GM19438 (cell line): ENCODE measurements around the gene GAS6.
"Not testable (repeated sequence)": the region's sequence is repeated elsewhere in the genome, so short reads cannot be mapped to it uniquely, and the experiment has no call there.

ENCODE experiments used
- ATAC-seq: cut with Tn5 transposase; IDR thresholded peaks from one replicate; pipeline ENCODE4 v1.9.1; 2021; ENCODE audit warnings: low read depth; ENCODE audit not compliant: unreplicated experiment

GAS6 gene

DNA sequence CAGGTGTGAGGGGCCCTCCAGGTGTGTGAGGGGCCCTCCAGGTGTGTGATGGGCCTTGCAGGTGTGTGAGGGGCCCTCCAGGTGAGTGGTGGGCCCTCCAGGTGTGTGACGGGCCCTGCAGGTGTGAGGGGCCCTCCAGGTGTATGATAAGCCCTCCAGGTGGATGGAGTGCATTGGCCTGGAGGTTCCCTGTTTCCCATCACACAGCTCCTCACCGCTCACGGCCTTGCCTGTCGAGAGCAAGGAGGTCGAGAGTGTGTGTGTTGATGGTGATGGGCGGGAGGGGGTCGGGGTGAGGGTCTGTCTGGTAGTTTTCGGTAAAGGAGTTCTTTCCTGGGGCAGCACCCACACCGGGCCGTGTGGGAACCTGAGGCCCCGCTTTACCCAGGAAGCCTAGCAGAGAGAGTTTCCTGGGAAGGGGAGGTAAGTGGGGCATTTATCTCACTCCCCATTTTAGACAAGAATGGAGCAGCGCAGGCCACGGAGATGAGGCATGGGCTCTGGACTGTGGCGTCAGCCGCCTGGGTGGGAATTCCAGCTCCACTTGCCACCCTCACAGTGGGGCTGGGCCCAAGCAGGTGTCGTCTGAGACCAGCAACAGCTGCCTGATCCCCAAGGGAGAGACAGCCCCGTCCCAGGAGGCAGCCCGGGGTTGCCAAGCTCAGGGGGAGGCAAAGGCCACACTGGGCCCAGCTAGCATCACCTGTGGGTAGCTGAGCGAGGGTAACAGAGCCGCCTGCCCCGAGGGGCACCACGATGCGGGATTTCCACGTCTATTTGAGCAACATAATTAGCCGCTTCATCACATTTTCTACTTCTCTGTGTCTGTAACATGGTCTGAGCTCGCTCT is 10.9 kb upstream of the GAS6 start:
- ATAC-seq: no peak

DNA sequence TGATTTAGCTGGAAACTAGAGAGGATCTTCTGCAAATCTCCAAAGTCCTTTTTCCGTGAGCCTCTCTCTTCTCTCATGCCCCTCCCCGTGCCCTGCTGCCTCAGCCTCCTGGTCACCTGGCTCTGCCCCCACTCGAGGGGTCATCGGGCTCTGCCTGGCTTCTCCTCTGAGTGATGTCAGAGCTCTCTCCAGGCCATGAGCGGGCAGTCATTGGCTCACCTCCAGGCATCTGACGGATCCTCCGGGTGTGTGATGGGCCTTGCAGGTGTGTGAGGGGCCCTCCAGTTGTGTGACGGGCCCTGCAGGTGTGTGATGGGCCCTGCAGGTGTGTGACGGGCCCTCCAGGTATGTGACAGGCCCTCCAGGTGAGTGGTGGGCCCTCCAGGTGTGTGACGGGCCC is 10.3 kb upstream of the GAS6 start:
- ATAC-seq: no peak

DNA sequence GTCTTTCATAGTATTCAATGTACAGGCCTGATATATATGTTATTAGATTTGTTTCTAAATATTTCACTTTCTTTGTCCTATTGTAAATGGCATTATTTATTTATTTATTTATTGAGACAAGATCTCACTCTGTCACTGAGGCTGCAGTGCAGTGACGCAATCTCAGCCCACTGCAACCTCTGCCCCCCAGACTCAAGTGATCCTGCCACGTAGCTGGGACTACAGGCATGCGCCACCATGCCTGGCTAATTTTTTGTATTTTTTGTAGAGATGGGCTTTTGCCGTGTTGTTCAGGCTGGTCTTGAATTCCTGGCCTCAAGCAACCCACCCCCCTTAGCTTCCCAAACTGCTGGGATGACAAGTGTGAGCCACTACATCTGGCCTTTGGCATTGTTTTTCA is 5.4 kb upstream of the GAS6 start:
- no peak for ATAC-seq

DNA sequence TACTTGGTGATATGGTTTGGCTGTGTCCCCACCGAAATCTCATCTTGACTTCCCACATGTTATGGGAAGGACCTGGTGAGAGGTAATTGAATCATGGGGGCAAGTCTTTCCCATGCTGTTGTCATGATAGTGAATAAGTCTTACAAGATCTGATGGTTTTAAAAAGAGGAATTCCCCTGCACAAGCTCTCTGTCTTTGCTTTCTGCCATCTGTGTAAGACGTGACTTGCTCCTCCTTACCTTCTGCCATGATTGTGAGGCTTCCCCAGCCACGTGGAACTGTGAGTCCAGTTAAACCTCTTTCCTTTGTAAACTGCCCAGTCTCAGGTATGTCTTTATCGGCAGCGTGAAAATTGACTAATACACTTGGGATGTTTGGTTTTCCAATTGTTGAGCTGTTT is 4.0 kb upstream of the GAS6 start:
- not testable (repeated sequence) for ATAC-seq

DNA sequence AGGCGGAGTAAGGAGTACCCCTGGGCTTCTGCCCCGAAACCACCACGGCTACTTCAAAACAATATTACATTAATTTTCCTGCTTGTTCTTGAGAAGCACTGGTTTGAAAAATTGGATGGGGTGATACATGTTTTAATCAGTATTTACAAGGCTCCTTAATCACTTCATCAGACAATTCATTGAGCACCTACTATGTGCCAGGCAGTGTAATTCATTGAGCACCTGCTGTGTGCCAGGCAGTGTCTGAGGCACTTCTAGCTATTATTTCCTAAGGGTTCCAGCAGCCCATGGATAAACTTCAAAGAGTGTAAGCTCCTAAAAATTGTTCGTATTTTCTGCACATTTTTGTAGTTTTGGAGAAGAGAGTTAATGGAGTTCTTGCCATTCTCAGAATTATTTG is 1.6 kb upstream of the GAS6 start:
- no peak for ATAC-seq

DNA sequence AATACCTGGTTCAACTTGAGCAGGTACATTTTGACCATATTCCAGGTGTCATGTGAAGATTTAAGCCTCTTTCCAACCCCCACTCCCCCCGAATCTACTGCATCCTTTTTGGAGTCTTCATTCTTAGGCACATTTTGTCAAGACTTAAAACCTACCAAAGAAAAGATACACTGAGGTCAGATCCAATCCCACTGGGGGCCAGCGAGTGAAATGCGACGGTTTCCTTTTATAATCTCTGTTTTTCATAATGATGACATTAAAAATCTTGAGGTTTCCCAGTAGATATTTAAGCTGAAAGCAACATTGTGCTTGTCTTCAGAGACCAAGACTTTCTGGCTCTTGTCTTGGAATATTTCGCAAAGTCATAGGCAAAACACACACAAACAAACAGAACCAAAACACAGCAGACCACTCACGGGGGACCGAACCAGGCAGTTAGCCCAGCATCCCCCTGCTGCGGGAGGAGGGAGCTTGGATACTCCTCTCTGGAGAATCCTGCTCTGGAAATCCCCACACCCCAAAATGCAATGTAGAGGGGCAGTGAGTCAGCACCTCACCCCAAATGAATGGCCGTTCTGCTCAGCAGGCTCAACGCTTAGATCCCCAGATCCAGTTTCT is 506 bp upstream of the GAS6 start:
- no peak for ATAC-seq

DNA sequence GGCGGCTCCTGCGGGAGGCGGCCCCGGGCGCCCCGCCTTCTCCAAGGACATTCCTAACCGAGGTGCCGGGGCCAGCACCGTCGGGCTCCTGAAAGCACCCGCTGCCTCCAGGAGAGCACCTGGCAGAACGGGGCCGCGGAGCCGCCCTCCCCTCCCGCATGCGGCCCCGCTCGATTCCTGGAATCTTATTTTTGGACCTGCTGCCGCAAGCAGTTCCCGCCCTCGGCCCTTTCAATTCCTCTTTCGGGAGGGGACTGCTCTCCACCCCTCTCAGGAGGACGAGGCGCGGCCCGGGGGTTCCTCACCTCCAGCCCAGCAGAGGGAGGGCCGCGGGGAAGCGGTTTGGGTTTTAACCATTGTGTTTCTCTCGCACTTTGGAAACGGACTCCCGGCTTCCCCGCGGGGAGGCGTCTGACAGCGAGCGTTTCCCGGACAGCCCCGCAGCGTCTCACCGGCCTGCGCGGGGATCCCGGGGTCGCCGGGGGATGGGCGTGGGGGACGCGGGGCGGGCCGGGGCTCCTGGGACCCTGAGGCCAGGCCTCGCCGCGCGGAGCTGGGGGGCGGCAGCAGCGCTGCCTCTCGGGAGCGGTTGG is 849 bp downstream of the GAS6 start:
- ATAC-seq: no peak

DNA sequence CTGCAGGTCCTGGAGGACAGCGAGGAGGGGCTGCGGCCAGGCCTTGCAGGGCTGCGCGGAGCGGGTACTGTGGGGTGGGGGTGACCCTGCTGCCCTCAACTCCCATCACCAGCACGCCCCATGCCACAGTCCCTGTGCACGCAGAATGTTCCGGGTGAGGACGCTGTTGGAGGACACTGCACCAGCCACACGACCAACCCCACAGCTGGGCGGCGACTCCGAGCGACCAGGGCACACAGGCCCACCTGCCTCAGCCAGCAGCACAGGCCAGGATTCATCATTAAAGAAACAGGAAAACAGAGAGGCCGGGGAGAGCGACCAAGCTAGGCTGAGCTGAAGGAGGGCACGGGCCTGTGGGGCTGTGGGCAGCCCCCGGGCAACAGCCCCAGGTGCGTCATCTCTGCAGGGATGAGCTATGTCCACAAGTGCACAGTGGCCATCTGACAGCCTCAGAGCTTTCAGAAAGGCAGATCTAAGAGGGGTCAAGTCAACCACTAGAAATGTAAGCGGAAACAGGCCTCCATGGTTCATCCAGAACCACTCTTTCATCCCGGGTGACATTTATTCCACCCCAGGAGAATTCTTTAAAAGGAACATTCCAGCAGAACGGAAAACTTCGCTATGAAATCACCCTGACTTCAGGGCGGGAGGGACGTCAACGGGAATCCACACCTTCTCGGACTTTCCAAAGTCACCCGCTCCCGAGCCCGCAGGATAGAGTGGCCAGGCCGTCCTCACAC is 1.5 kb downstream of the GAS6 start:
- no peak for ATAC-seq

DNA sequence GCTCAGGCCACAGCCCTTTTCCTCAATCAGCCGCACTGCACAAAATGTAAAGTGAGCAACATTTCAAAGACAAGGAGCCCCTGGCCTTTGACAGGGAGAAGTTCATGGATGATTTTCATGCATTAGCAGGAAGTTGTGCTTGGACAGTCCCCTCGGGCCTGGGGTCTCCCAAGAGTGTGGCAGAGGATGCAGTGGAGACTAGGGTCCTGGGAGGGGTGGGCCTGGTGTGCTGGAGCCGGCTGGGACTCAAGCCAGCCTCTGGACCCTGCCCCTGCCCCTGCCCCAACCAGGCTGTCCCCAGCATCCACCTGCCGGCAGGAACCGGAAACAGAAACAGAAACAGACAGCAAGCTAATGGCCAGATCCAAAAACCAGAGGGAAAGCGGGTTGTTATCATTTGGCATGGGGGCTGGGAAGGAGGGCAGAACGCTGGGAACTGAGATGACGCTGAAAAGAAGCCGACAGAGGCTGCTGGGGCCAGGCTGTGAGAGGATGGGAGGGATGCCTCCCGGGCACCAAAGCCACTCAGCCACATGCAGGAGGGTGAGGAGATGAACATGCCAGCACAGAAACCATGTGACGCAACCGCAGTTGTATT is 2.3 kb downstream of the GAS6 start:
- no peak for ATAC-seq

DNA sequence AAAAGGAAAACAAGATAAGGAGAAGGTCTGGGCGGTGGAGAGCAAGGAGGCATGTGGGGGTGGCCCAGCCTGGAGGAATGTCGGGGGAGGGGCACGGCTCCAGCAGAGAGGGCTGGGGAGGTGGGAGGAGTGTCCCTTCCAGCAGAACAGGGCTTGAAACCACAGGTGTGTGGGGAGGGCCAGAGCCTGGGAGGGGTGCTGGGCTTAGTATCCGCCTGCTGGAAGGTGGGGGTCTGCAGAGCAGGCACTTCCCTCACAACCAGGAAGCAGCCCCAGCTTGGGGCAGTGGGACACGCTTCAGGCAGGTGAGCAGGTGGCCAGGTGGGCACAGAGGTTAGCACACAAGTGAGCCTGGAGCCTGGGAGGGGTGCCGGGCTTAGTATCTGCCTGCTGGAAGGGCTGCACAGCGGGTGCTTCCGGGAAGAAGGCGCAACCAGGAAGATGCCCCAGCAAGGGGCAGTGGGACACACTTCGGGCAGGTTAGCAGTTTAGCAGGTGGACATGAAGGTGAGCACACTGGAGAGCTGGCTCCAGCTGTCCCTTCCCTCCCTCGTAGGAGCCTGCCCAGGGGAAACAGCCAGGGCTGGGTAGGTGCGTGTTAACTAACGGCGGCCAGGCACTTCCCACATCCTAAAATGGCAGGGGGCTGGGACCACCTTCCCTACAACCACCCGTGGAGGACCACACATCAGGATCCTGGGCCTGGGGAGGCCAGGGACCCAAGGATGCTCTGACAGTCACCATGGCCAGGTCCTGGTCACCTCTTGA is 3.0 kb downstream of the GAS6 start:
- no peak for ATAC-seq

DNA sequence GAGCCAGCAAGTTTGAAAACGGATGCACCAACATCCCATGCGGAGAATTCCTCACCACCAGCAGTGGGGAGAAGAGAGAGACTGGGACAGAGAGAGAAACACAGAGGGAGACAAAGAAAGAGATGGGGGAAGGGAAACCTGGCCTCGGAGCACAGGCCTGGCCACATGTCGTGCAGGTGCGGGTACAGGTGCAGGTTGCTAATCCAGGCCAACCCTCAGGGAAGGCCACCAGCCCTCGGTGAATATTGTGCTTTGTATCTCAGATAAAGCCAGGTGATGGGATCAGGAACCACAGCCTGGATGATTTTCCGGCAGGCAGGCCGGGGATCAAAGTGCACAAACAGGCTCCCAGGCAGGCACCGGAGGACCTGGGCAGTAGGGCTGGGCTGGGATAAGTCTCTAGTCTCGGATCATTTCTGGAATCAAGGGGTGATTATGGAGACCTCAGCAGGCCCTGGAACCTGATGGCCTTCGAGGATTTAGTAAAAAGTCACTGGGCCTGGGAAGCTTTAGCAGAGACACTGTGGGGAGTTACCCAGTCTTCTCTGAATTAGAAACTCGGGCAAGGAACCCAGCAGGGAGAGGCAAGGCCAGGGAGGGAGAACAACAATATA is 3.7 kb downstream of the GAS6 start:
- ATAC-seq: no peak

DNA sequence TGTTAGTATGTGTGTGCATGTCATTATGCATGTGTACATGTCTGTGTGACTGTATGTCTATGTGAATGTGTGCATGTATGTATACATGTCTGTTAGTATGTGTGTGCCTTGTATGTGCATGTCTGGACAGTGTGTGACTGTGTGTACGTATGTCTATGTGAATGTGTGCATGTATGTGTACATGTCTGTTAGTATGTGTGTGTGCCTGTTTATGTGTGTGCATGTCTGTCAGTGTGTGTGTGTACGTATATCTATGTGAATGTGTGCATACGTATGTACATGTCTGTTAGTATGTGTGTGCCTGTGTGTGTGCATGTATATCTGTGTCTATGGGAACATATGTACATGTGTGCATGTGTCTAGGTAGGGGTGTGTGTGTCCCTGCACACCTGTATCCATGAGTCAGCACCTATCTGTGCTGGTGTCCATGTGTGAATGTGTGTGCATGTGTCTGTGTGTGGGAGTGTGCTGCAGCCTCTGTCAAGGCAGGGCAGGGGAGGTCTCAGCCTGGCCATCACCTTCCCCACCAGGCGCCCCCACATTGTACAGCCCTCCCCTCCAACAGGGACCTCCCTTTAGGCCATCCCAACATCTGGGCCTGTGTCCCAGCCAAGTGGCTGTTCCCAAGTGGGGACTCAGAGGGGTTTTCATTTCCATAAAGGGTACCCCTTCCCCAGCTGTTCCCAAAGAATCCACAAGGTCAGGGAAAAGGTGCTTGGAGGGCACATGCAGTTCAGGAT is 4.4 kb downstream of the GAS6 start:
- no peak for ATAC-seq

DNA sequence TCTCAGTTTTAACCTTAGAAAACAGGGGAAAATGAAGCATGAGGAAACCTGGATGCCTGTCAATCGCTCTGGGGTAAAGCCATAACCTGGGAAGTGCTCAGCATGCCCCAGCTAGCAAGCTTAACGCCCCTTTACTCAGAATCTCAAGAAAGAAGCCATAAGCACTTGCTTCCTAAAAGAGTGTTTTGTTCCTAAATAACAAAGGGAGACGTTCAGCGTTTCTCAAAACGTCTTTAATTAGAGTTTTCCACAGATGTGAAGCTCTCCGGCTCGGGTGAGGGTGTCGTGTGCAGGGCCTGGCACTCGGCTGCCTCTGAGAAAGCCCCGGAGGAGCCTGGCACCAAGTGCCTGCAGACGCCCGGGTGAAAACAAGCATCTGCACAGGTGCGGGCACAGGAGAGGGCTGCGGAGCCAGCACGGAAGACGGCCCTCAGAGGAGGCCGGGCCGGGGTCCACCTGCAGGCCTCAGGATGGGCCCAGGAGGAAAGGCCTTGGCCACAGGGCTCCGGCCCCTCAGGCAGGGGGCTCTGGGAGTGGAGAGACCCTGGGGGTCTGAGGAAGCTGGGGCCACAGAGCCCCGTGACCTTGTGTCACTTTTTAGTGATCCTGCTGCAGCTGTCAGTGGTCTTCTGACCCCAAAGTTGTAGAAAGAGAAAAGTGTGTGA is 6.2 kb downstream of the GAS6 start:
- ATAC-seq: no peak

DNA sequence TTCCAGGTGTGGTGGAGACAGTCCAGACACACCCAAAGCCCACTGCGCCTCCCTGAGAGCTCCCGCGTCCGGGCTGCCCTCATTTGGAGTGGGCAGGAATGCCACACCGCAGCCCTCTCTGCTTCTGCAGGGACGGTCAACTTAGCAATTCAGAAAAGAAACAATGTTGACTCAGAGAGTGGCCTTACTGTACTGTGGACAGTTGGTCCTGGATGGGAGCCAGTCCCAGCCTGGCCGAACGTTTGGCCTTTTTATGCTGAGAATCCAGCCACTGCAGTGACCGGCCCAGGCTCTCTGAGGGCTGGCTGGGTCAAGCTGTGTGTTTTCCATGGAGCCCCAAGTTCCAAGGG is 7.2 kb downstream of the GAS6 start:
- no peak for ATAC-seq

DNA sequence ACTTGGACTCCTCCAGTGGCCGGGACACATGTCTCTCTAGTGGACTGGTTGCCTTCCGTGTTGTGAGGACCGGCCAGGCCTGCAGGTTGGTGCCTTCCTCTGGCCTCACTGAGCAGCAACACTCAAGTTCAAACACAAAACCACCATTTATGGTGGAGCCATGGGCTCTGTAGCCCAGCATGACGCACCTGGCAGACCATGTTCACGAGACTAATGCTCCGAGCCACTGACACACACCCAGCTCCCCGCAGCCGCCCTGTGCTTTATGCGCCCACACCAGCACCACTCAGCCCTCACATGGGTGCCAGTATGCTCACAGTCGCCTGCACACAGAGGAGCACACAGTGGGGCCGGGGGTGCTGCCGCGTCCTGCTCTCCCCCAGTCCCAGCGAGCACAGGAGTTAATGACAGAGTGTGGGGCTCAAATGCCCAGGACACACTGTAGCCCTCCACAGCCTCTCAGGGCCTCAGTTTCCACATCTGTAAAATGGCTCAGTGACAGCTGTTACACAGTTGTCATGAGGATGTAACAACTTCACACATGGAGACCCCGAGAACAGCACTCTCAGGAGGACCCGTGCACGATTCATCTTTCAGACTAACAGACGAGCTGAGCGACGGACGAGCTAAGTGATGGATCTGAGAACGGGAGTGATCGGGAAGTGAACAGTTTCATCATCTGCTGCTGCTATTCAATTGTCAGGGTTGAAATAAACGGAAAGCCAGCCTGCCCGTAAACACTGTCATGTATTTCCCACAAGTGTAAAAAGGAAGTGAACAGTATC is 7.8 kb downstream of the GAS6 start:
- ATAC-seq: no peak

DNA sequence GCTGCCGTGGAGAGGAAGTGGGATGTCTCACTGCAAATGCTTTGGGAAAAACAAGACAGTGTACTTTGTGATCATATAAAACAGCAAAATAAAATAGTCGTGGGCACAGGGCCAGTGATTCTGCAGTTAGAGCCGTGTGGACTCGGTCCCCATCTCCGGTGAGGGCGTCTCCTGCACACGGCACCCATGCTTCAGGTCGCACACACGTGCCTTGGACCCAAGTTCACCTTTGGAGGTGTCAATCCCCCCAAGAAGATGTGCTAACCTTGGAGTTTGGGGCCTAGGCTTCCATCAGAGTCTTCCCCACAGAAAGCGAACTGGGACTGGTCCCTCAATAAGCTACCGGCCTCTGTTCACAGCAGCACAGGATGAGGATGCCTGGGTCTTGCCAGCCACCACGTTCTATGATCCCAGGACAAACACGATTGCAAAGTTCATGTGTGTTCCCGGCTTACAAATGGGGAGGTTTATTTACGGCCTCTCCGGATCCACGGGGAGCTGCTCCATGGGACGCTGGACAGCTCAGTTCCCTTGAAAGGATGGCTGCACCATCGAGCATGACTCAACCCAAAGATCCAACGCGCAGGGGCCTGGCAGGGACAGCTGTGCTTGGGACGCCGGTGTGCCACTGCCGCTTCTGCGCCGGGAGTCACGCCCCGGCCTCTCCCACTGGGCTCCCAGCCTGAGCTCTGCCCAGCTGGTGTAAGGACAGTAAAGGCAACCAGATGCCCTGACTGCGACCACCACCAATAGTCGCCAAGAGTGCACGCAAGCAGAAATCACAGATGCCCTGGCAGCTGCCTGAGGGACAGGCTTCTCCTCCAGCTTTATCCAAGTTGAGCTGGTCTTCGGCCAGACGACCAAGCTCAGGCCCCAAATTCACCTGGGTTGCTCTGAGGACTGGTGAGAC is 8.6 kb downstream of the GAS6 start:
- ATAC-seq: no peak
